ENCODE results near the gene GABBR2.

- TF ChIP-seq EP300 (IDR thresholded peaks at IDR 0.05), result no peak
- TF ChIP-seq POLR2AphosphoS5 (IDR thresholded peaks at IDR 0.05), result no peak
- no peak for TF ChIP-seq POLR2A (IDR thresholded peaks at IDR 0.05; ENCODE audit: low read depth)
- no peak for TF ChIP-seq CTCF (IDR thresholded peaks at IDR 0.05)
Measured at GRCh38 chr9:98686961-98687855, 21.5 kb downstream of the GABBR2 start.
